Esophagus muscularis mucosa (tissue), 4 donors: Measurements from ENCODE around the gene EPAS1. TPM values are rescaled to one million over a fixed set of nuclear protein-coding genes. Genes with fewer than 3 reads are reported as not detected.

ENCODE experiments used
- DNase-seq: peaks from one replicate; pipeline ENCODE4 v3.0.0-alpha.2; 2017; ENCODE audit errors: extremely low spot score
- H3K27ac ChIP-seq, 4 donors: fragments of 200-600 bp; sonication (generic); replicated peaks in 1 of 4; 1 replicate in 3 of 4; 2 replicates in 1 of 4; pipeline ENCODE4 v1.5.1; 2016 to 2019; ENCODE audit warnings: mild to moderate bottlenecking in 1 of 4
- H3K27me3 ChIP-seq, 4 donors: fragments of 200-600 bp; sonication (generic); one replicate each; pipeline versions ENCODE4 v1.5.1 to v1.6.0; 2016 to 2019
- H3K36me3 ChIP-seq, 4 donors: fragments of 200-600 bp; sonication (generic); one replicate each; pipeline ENCODE4 v1.5.1; 2016 to 2019
- H3K4me1 ChIP-seq, 4 donors: fragments of 200-600 bp; sonication (generic); one replicate each; pipeline ENCODE4 v1.5.1; 2016 to 2019
- H3K4me3 ChIP-seq, 4 donors: fragments of 200-600 bp; sonication (generic); 1 replicate in 2 of 4; 2 replicates in 2 of 4; pipeline ENCODE4 v1.5.1; 2016 to 2019; ENCODE audit warnings: mild to moderate bottlenecking in 4 of 4, moderate library complexity in 1 of 4
- H3K9me3 ChIP-seq, 4 donors: fragments of 200-600 bp; sonication (generic); 1 replicate in 3 of 4; 2 replicates in 1 of 4; pipeline ENCODE4 v1.5.1; 2016 to 2019
- EP300 ChIP-seq: sonication (generic); formaldehyde crosslinking; IDR thresholded peaks from one replicate; pipeline ENCODE4 v1.6.1; 2017; ENCODE audit warnings: antibody characterized with exemption
- POLR2A ChIP-seq: fragments of 450-650 bp; IDR thresholded peaks from one replicate; pipeline ENCODE4 v1.6.1; 2017; ENCODE audit warnings: antibody characterized with exemption, moderate library complexity, mild to moderate bottlenecking, low read depth
- POLR2AphosphoS5 ChIP-seq, 2 donors: sonication (generic); formaldehyde crosslinking; IDR thresholded peaks; one replicate each; pipeline ENCODE4 v1.6.1; 2017; ENCODE audit warnings: antibody characterized with exemption in 2 of 2
- WGBS: methylation state at CpG from one replicate; pipeline ENCODE4 v1.1.5; 2018; 5-methylcytosine and 5-hydroxymethylcytosine counted together
- intact Hi-C: fragments of 100-400 bp; cut with DNase I; formaldehyde crosslinking; loops from one replicate; pipeline ENCODE4 v1.15.1; 2023
- total RNA-seq, 4 donors: library from RNA; depleted of rRNA; stranded (reverse); fragments of >200 nt; gene quantifications; one replicate each; pipeline versions ENCODE4 v1.1.0 to v1.2.1, GENCODE V29; 2016
- TF ChIP-seq, protein P1 (sequence below), 3 experiments: fragments of 200-600 bp in 2 of 3; fragments of 450-650 bp in 1 of 3; sonication (generic) in 2 of 3; IDR thresholded peaks; one replicate each; pipeline ENCODE4 v1.5.1; 2017 to 2019; ENCODE audit warnings: antibody characterized with exemption in 3 of 3, mild to moderate bottlenecking in 2 of 3, moderate library complexity in 1 of 3

Gene EPAS1
- total RNA-seq, 4 donors from 2014 or later, result 113 to 225 (median 183) TPM

- Histone ChIP-seq H3K36me3 (peaks cover 5 to 47% (median 19%) of the 10 kb centered on the region in 4 donors), H3K4me3 (no peak overlapping the region), H3K27me3 (no peaks in the 10 kb centered on the region), H3K9me3 (no peaks in the 10 kb centered on the region), H3K4me1 (peaks cover 0 to 12% (median 8%) of the 10 kb centered on the region in 4 donors), H3K27ac (peak overlapping the region in 1 of 4 donors; percentile 33)
- no peak for TF ChIP-seq EP300
- TF ChIP-seq POLR2A, result no peak
- TF ChIP-seq, protein P1, sequence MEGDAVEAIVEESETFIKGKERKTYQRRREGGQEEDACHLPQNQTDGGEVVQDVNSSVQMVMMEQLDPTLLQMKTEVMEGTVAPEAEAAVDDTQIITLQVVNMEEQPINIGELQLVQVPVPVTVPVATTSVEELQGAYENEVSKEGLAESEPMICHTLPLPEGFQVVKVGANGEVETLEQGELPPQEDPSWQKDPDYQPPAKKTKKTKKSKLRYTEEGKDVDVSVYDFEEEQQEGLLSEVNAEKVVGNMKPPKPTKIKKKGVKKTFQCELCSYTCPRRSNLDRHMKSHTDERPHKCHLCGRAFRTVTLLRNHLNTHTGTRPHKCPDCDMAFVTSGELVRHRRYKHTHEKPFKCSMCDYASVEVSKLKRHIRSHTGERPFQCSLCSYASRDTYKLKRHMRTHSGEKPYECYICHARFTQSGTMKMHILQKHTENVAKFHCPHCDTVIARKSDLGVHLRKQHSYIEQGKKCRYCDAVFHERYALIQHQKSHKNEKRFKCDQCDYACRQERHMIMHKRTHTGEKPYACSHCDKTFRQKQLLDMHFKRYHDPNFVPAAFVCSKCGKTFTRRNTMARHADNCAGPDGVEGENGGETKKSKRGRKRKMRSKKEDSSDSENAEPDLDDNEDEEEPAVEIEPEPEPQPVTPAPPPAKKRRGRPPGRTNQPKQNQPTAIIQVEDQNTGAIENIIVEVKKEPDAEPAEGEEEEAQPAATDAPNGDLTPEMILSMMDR (IDR thresholded peaks at IDR 0.05), result no peak
- TF ChIP-seq POLR2AphosphoS5 (IDR thresholded peaks at IDR 0.05), result no peak
- intact Hi-C loops, result no loop called here
- no peak for DNase-seq
- WGBS, result 66% methylated on average over 5 of the region's 5 CpGs
Observed at GRCh38 chr2:46388881-46389280, 91.7 kb downstream of the EPAS1 start.

- TF ChIP-seq POLR2A, result no peak
- H3K9me3 ChIP-seq, result no peaks in the 10 kb centered on the region
Observed at GRCh38 chr2:46389417-46389916, 92.3 kb downstream of the EPAS1 start.

GRCh38 chr2:46390036-46390435 lies 92.8 kb downstream of the EPAS1 start:
- H3K4me1 ChIP-seq, result peaks cover 0 to 12% (median 8%) of the 10 kb centered on the region in 4 donors
- no peaks in the 10 kb centered on the region for H3K27me3 ChIP-seq
- intact Hi-C loops, result no loop called here
- peaks cover 3 to 35% (median 10%) of the 10 kb centered on the region in 4 donors for H3K36me3 ChIP-seq
- peak overlapping the region in 1 of 4 donors; percentile 36 for H3K27ac ChIP-seq
- no peaks in the 10 kb centered on the region for H3K9me3 ChIP-seq
- WGBS, result 89% methylated on average over 3 of the region's 3 CpGs
- DNase-seq, result no peak
- TF ChIP-seq POLR2A (no peak), POLR2AphosphoS5 (IDR thresholded peaks at IDR 0.05) (no peak), EP300 (no peak)
- TF ChIP-seq, protein P1 (IDR thresholded peaks at IDR 0.05), result no peak
- H3K4me3 ChIP-seq, result no peak overlapping the region

More at GRCh38 chr2:46389417-46389916, 92.3 kb downstream of the EPAS1 start:
- WGBS, result 81% methylated on average over 12 of the region's 13 CpGs
- Histone ChIP-seq H3K4me3 (no peak overlapping the region), H3K4me1 (peaks cover 0 to 12% (median 8%) of the 10 kb centered on the region in 4 donors), H3K27ac (peak overlapping the region in 1 of 4 donors; percentile 36), H3K36me3 (peaks cover 5 to 41% (median 13%) of the 10 kb centered on the region in 4 donors), H3K27me3 (no peaks in the 10 kb centered on the region)
- DNase-seq, result no peak
- intact Hi-C loops, result no loop called here

DNA sequence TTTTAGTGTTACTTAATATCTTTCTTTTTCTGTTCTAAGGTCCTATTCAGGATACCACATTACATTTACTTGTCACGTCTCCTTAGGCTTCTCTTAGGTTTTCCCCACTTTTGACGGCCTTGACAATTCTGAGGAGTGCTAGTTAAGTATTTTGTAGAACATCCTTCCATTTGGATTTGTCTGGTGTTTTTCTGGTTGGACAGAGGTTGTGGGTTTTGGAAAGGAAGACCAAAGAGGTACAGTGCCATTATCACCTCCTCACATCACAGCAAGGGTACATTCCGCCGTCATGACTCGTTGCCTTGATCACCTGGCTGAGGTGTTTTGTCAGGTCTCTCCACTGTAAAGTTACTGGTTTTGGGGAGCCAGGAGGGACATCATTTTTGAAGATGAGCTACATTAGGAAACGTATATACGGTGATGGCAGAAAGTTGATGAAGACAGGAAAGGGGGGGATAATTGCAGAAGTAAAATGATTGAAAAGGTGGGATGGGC lies 93.7 kb downstream of the EPAS1 start:
- peaks cover 0 to 9% (median 4%) of the 10 kb centered on the region in 4 donors for H3K4me1 ChIP-seq
- WGBS, result 95% methylated on average over 7 of the region's 7 CpGs
- intact Hi-C loops, result no loop called here
- no peaks in the 10 kb centered on the region for H3K9me3 ChIP-seq
- no peak for TF ChIP-seq EP300
- TF ChIP-seq, protein P1 (IDR thresholded peaks at IDR 0.05), result no peak
- no peak for TF ChIP-seq POLR2AphosphoS5 (IDR thresholded peaks at IDR 0.05)
- no peak for TF ChIP-seq POLR2A
- DNase-seq, result no peak
- H3K27ac ChIP-seq, result no peak overlapping the region
- no peaks in the 10 kb centered on the region for H3K27me3 ChIP-seq
- H3K4me3 ChIP-seq, result no peak overlapping the region
- peaks cover 1 to 26% (median 4%) of the 10 kb centered on the region in 4 donors for H3K36me3 ChIP-seq

DNA sequence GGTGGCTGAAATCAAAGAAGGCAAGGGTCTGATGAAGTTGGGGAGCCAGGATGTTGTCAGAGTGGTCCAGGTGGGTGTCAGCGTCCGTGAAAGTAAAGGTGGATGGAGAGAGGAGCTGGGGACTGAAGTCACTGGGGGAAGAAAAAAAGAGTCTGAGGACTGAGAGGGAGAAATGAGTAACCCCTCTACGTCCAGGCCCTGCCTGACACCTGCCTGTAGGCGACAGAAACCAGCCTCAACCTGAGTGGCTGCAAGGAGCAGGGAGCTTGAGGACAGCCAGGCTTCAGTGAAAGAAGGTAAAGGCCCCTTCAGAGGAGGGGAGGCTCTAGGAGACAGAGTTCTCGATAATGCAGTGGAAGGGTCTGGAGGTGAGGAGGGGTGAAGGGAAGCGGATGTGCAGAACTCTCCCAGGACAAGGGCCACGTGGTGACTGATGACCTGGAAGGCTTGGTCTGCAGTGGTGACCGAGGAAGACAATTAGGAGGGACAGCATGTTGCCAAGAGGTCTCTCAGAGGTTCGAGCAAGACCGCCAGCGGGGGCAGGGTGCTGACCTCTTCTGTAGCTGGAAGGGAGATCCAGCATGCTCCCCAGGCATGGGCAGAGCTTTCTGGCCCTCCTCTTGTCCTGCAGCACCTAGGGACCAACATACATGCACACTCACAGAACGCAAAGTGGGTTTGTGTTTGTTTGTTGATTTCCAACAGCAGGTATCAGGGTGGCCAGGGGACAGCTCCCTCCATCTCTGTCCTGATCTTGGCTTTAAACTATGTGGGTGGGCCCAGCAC lies 95.5 kb downstream of the EPAS1 start:
- no peak overlapping the region for H3K4me3 ChIP-seq
- peaks cover 0 to 8% (median under 1%) of the 10 kb centered on the region in 4 donors for H3K36me3 ChIP-seq
- intact Hi-C loops, result no loop called here
- no peak overlapping the region for H3K27ac ChIP-seq
- no peaks in the 10 kb centered on the region for H3K27me3 ChIP-seq
- TF ChIP-seq, protein P1 (IDR thresholded peaks at IDR 0.05), result no peak
- no peak for TF ChIP-seq POLR2AphosphoS5 (IDR thresholded peaks at IDR 0.05)
- no peak for TF ChIP-seq EP300
- no peak for TF ChIP-seq POLR2A
- WGBS, result 86% methylated on average over 12 of the region's 12 CpGs
- H3K4me1 ChIP-seq, result peaks cover 0 to 9% (median 0%) of the 10 kb centered on the region in 4 donors
- peak; percentile 89 for DNase-seq
- H3K9me3 ChIP-seq, result no peaks in the 10 kb centered on the region
